Peyer's patch (tissue), 4 donors: Measurements from ENCODE around the gene MSMB. TPM values are rescaled to one million over a fixed set of nuclear protein-coding genes. Genes with fewer than 3 reads are reported as not detected.

Experiments
- DNase-seq, 3 donors: peaks; one replicate each; pipeline ENCODE4 v3.0.0-alpha.2; 2017 to 2019
- H3K27ac ChIP-seq, 4 donors: fragments of 200-600 bp; sonication (generic); one replicate each; pipeline ENCODE4 v1.5.1; 2016 to 2019
- H3K27me3 ChIP-seq, 2 donors: fragments of 200-600 bp; sonication (generic); one replicate each; pipeline ENCODE4 v1.5.1; 2019
- H3K36me3 ChIP-seq, 3 donors: fragments of 200-600 bp; sonication (generic); one replicate each; pipeline ENCODE4 v1.5.1; 2016 to 2019
- H3K4me1 ChIP-seq, 4 donors: fragments of 200-600 bp; sonication (generic); one replicate each; pipeline ENCODE4 v1.5.1; 2016 to 2019
- H3K4me3 ChIP-seq, 4 donors: fragments of 200-600 bp; sonication (generic); 1 replicate in 3 of 4; 2 replicates in 1 of 4; pipeline ENCODE4 v1.5.1; 2016 to 2019; ENCODE audit warnings: mild to moderate bottlenecking in 1 of 4
- H3K9me3 ChIP-seq, 4 donors: fragments of 200-600 bp; sonication (generic); one replicate each; pipeline ENCODE4 v1.5.1; 2016 to 2019; ENCODE audit warnings: mild to moderate bottlenecking in 1 of 4
- POLR2A ChIP-seq, 2 donors: fragments of 450-650 bp; IDR thresholded peaks; one replicate each; pipeline ENCODE4 v1.5.1; 2017; ENCODE audit warnings: antibody characterized with exemption in 2 of 2, mild to moderate bottlenecking in 2 of 2, moderate library complexity in 2 of 2
- total RNA-seq, 4 donors: library from RNA; depleted of rRNA; stranded (reverse); fragments of >200 nt; gene quantifications; one replicate each; pipeline ENCODE4 v1.1.0, GENCODE V29; 2016
- TF ChIP-seq, protein P1 (sequence below), 6 experiments: fragments of 450-650 bp in 4 of 6; fragments of 200-600 bp in 2 of 6; sonication (generic) in 1 of 6; IDR thresholded peaks; one replicate each; pipeline ENCODE4 v1.5.1; 2017 to 2019; ENCODE audit warnings: antibody characterized with exemption in 6 of 6, mild to moderate bottlenecking in 3 of 6, moderate library complexity in 1 of 6

The MSMB gene
- total RNA-seq, 4 donors from 2014 or later = not detected

DNA sequence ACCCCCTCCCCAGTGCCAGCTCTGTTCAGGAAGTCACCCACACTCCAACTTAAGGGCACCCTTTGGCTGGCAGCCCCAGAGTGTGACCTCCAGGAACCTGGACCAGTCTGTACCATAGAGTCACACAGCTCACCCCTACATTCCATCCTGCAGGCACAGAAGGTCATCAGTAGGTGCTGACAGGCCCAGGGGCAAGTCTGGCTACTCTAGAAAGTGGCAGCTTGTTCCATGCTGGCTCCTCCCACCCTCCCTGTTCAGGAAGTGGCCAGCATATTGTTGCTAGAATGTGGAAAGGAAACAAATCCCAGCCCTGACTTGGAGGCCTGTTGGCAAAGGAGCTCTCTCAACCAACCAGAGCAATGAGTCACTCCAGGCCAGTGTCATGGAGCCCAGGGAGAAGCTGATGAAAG is 12.5 kb downstream of the MSMB start:
- H3K27me3 ChIP-seq = no peaks in the 10 kb centered on the region
- H3K9me3 ChIP-seq = no peaks in the 10 kb centered on the region
- TF ChIP-seq, protein P1, sequence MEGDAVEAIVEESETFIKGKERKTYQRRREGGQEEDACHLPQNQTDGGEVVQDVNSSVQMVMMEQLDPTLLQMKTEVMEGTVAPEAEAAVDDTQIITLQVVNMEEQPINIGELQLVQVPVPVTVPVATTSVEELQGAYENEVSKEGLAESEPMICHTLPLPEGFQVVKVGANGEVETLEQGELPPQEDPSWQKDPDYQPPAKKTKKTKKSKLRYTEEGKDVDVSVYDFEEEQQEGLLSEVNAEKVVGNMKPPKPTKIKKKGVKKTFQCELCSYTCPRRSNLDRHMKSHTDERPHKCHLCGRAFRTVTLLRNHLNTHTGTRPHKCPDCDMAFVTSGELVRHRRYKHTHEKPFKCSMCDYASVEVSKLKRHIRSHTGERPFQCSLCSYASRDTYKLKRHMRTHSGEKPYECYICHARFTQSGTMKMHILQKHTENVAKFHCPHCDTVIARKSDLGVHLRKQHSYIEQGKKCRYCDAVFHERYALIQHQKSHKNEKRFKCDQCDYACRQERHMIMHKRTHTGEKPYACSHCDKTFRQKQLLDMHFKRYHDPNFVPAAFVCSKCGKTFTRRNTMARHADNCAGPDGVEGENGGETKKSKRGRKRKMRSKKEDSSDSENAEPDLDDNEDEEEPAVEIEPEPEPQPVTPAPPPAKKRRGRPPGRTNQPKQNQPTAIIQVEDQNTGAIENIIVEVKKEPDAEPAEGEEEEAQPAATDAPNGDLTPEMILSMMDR (IDR thresholded peaks at IDR 0.05) = no peak
- TF ChIP-seq POLR2A (IDR thresholded peaks at IDR 0.05) = no peak
- DNase-seq = no peak
- H3K4me1 ChIP-seq = peaks cover 0 to 9% (median 4%) of the 10 kb centered on the region in 4 donors
- no peak overlapping the region for H3K27ac ChIP-seq
- no peak overlapping the region for H3K4me3 ChIP-seq
- H3K36me3 ChIP-seq = no peaks in the 10 kb centered on the region

DNA sequence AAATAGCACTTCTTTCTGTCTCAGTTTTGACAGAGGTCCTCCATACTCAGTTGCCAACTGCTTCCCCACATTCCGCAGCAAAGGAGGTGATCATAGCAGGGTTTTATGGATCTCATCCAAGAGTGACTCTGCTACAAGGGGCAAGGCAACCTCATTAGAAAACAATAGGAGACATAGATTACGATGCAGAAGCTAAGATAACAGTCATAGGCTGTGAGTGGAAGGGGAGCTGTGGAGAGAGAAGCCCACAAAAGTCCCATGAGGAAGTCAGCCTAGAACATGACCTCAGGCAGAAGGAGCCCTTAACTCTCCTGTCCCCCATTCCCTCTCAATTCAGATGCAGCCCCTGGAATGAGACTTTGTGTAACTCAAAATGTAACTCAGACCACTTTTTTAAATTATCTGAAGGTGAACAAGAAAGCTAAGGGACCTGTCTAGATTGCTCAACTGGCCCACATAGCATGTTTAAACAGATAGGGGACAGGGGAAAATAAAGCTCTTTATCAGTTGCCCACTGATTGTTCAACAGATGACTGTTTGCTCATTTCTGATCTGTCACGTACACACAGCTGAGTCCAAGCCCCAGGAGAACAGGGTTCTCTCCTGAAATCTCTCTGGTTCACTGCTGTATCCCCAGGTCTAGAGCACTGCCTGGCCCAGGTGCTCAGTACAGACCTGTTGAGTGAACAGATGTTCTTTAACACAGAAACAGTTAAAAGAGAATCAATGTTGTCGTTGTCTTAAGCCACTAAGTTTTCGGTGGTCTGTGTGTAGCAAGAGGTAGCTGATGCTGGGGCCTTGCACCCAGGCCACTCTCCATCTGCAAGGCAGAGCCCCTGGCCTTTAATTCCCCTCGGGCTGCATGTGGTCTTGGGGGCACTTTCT is 14.2 kb downstream of the MSMB start:
- Histone ChIP-seq H3K27ac (no peak overlapping the region), H3K36me3 (no peaks in the 10 kb centered on the region), H3K4me1 (peaks cover 0 to 26% (median 9%) of the 10 kb centered on the region in 4 donors), H3K9me3 (no peaks in the 10 kb centered on the region), H3K27me3 (no peaks in the 10 kb centered on the region), H3K4me3 (no peak overlapping the region)
- DNase-seq = no peak
- no peak for TF ChIP-seq POLR2A (IDR thresholded peaks at IDR 0.05)
- TF ChIP-seq, protein P1 (IDR thresholded peaks at IDR 0.05) = no peak

DNA sequence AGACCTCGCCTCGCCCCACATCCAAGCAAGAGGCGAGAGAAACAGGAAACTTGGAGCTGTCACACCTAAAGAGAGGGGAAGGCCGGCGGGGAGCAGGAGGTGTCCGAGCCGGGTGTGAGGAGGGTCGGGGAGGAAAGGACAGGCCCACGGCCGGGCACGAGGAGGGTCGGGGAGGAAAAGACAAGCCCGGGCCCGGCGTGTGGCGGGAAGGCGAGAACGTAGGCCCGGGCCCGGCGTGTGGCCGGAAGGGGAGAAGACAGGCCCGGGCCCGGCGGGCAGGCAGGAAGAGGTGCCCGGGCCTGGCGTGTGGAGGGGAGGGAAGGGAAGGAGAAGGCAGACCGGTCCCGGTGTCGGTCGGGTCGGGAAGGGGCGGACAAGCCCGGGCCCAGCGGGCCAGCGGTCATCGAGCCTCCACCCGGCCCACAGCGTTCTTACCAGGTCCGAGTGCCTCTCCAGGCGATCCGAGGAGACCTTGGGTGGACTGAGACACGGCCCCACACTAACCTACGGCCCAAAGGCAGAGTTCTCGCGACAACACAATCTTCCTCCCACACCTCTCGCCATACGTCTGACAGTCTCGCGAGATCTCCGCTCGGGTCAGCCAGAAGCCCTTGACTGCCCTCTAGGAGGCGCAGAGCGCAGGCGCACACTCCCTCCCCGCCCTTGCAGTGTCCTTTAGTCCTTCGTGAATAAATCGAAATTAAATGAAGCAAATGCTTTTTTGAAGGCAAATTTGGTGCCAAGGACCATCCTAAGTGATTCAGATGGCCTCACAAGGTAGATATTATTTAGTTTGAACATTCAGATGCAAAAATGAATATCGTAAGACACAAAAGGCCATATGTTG is 15.8 kb downstream of the MSMB start, which contains the start of gene NCOA4:
TSS of gene NCOA4 (minus strand) at position 533 of the 847 bp plus-strand sequence. CDS start 13,943 bp downstream, outside the sequence.
- Histone ChIP-seq H3K36me3 (no peaks in the 10 kb centered on the region), H3K9me3 (no peaks in the 10 kb centered on the region), H3K4me1 (peaks cover 0 to 42% (median 9%) of the 10 kb centered on the region in 4 donors), H3K27me3 (no peaks in the 10 kb centered on the region), H3K27ac (peak within 1 kb of the TSS; percentile 88 to 95 (median 92)), H3K4me3 (peak within 1 kb of the TSS; percentile 74 to 87 (median 86))
- peak; percentile 92 to 95 for TF ChIP-seq POLR2A (IDR thresholded peaks at IDR 0.05)
- TF ChIP-seq, protein P1 (IDR thresholded peaks at IDR 0.05) = peak; percentile 65 to 76 (median 72)
- DNase-seq = peak; percentile 96 to 99 (median 97)

DNA sequence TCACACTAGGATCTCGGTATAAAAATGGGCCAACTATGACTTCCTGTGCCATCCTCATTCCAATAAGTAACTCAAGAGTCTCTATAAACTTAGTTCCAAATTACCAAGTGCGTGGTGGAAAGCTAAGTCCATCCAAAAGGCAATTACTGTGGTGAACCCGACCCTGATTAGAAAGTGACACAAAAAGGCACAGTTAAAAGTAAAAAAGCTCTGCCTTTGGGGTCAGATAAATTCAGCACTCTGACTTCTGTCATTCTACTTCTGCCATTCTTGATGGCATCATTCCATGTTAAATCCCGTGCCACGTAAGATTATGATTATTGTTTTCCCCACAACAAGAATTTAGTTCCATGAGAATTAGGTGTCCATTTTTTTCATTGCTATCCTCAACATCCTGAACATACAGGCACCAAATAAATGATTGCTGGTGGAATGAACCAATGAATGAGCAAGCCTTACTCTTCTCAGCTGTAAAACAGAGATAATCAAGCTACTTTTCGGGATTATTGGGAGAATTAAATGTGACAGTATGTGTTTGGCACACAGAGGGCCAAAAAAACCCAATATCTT is 16.5 kb downstream of the MSMB start:
- TF ChIP-seq, protein P1 (IDR thresholded peaks at IDR 0.05) = no peak
- no peak for TF ChIP-seq POLR2A (IDR thresholded peaks at IDR 0.05)
- Histone ChIP-seq H3K27ac (peak overlapping the region; percentile 88 to 95 (median 92)), H3K4me1 (peaks cover 0 to 50% (median 9%) of the 10 kb centered on the region in 4 donors), H3K9me3 (no peaks in the 10 kb centered on the region), H3K27me3 (no peaks in the 10 kb centered on the region), H3K4me3 (peak overlapping the region; percentile 74 to 87 (median 86)), H3K36me3 (no peaks in the 10 kb centered on the region)
- DNase-seq = no peak
